ENCODE data around the gene HSP90AB1. TPM values are rescaled to one million over a fixed set of nuclear protein-coding genes. Genes with fewer than 3 reads are reported as not detected.

HSP90AB1 gene
- total and polyA plus RNA-seq, 2 of the 8 experiments (the other 6 are each of a cell fraction or from before 2014, with no cell fraction given), result 1,564 to 2,297 TPM

DNA sequence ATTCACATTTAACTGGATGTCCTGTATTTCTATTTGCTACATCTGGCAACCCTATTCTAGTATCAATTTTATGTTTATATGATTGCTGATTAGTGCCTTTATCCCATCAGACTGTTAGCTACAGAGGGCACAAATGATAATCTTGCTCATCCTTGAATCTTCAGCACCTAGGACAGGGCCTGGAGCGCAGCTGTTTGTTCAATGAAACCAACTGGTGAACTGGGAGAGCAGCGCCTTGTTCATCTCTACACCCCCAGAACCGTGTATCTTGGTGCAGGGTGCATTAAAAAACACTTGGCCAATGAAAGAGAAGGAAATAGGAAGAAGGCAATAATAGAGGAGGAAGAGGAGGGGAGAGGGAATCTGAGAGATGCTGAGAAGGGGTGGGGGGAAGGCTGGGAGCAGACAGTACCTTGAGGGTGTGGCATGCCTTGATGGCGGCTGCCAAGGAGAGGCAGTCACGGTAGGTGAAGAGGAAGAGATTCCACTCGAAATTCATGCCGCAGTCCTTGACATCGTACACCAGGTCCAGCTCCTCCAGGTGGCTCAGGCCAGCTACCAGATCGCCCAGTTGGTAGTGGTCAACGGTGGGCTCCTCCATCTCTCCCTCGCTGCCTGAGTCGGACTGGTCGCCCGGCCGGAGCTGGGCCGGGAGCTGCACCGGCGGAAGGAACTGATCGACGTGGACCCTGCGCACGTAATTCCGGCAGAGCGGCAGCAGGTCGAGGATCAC is 38.8 kb downstream of the HSP90AB1 start:
- CTCF ChIA-PET (ENCODE audit: partially characterized antibody), result interaction anchor here (1.0 to 4.7 kb wide), 8 partner anchors 10 to 57 kb away, joined by 3 to 29 read pairs (median 5); partner anchors contain the start of gene SPATS1
- Histone ChIP-seq H3K23me2 (ENCODE audit: low read depth, low read length) (no peaks in the 10 kb centered on the region), H2AFZ (ENCODE audit: low read length) (no peak overlapping the region), H2BK120ac (replicated peaks; ENCODE audit: low read depth, low read length) (no peak overlapping the region), H3K4me2 (ENCODE audit: insufficient read depth in 1 of 2, low read depth in 2 of 2, low read length in 2 of 2) (no peak overlapping the region), H4K20me1 (replicated peaks in 1 of 2; ENCODE audit: control insufficient read depth in 1 of 2, insufficient read depth in 2 of 2, low read length in 2 of 2) (no peaks in the 10 kb centered on the region), H3K27me3 (replicated peaks in 1 of 4; ENCODE audit: control insufficient read depth in 3 of 4, extremely low read depth in 1 of 4, insufficient read depth in 3 of 4, low read length in 3 of 4) (peaks cover 0 to 4% (median 1%) of the 10 kb centered on the region in 4 experiments; a peak in 3 of 7 replicates), H3K4ac (replicated peaks; ENCODE audit: insufficient read length, low read depth, low read length) (no peak overlapping the region), H3K56ac (replicated peaks; ENCODE audit: insufficient read length, low read depth, low read length) (no peak overlapping the region), H3K18ac (ENCODE audit: extremely low read depth, low read length) (no peak overlapping the region), H3K4me3 (ENCODE audit: extremely low read depth in 1 of 4, insufficient read depth in 2 of 4, low read depth in 3 of 4, low read length in 4 of 4) (no peak overlapping the region), H2BK15ac (ENCODE audit: low read length) (no peak overlapping the region), H3K36me3 (ENCODE audit: control insufficient read depth in 2 of 4, insufficient read depth in 4 of 4, low read length in 3 of 4) (no peaks in the 10 kb centered on the region), H3K27ac (ENCODE audit: low read depth, low read length) (no peak overlapping the region), H2BK20ac (ENCODE audit: low read length) (no peak overlapping the region), H2BK12ac (ENCODE audit: low read depth, low read length) (no peak overlapping the region), H3K4me1 (replicated peaks in 1 of 4; ENCODE audit: control insufficient read depth in 3 of 4, insufficient read depth in 4 of 4, low read length in 3 of 4) (no peaks in the 10 kb centered on the region), H3K14ac (ENCODE audit: insufficient read length) (no peak overlapping the region), H4K8ac (ENCODE audit: extremely low read depth, insufficient read depth, low read length) (no peak overlapping the region), H3K9me3 (ENCODE audit: insufficient read depth in 2 of 2, low read depth in 1 of 2, low read length in 1 of 2) (no peaks in the 10 kb centered on the region), H4K91ac (replicated peaks; ENCODE audit: insufficient read length, low read length) (no peak overlapping the region), H4K5ac (ENCODE audit: insufficient read length, low read depth, low read length) (no peak overlapping the region), H2BK5ac (ENCODE audit: low read depth, low read length) (no peak overlapping the region), H2AK5ac (ENCODE audit: low read depth, low read length) (no peak overlapping the region), H3K9ac (replicated peaks in 1 of 4; ENCODE audit: extremely low read depth in 1 of 4, low read depth in 3 of 4, low read length in 3 of 4) (no peak overlapping the region), H3K23ac (ENCODE audit: insufficient read length) (no peak overlapping the region), H3K79me2 (ENCODE audit: control insufficient read depth in 1 of 2, insufficient read depth in 2 of 2, low read length in 2 of 2) (no peaks in the 10 kb centered on the region), H3K79me1 (ENCODE audit: low read depth, low read length) (no peaks in the 10 kb centered on the region)
- FAIRE-seq (no peak), DNase-seq (ENCODE audit: low read depth in 1 of 2, low spot score in 2 of 2) (peak in 1 of 2 experiments; percentile 65)
- POLR2A ChIA-PET (ENCODE audit: partially characterized antibody), result interaction anchor here (0.5 to 5.1 kb wide), 8 partner anchors 11 to 80 kb away, joined by 3 to 48 read pairs (median 4); partner anchors contain the start of gene AARS2
- WGBS, 2 experiments (ENCODE audit: extremely low coverage in 1 of 2, insufficient coverage in 1 of 2, insufficient read length in 1 of 2, insufficient replicate concordance in 2 of 2, low coverage in 1 of 2, low lambda C conversion rate in 2 of 2, missing lambda C conversion rate in 1 of 2), result 83% methylated on average over 25 of the region's 25 CpGs; no CpG with 5 or more reads in 1 of the 2 experiments
- TF ChIP-seq POLR2AphosphoS5 (IDR thresholded peaks at IDR 0.05; ENCODE audit: low read depth, low read length) (no peak), SP1 (IDR thresholded peaks at IDR 0.05; ENCODE audit: low read depth, low read length) (no peak), POLR2A (IDR thresholded peaks at IDR 0.05; ENCODE audit: control extremely low read depth in 1 of 2, low read depth in 2 of 2, low read length in 2 of 2) (no peak), KDM5A (IDR thresholded peaks at IDR 0.05; ENCODE audit: low read length) (no peak), SIN3A (conservative IDR thresholded peaks at IDR 0.05 in 1 of 2, IDR thresholded peaks at IDR 0.05 in 1 of 2; ENCODE audit: low read depth in 1 of 2, low read length in 2 of 2) (peak; percentile 96 to 97), RBBP5 (IDR thresholded peaks at IDR 0.05; ENCODE audit: borderline replicate concordance, low read depth, low read length) (no peak), GABPA (IDR thresholded peaks at IDR 0.05; ENCODE audit: borderline replicate concordance, insufficient read depth, low read length) (no peak), NRF1 (IDR thresholded peaks at IDR 0.05; ENCODE audit: low read depth, low read length) (no peak), MAFK (IDR thresholded peaks at IDR 0.05; ENCODE audit: low read depth, low read length) (no peak), TCF12 (IDR thresholded peaks at IDR 0.05; ENCODE audit: low read depth, low read length) (0 out of 2 replicates have a peak, but pooled peaks have one; percentile 32), CBX5 (IDR thresholded peaks at IDR 0.05; ENCODE audit: low read depth, low read length) (no peak), JUN (IDR thresholded peaks at IDR 0.05; ENCODE audit: low read depth, low read length) (no peak), RAD21 (IDR thresholded peaks at IDR 0.05 in 1 of 2, conservative IDR thresholded peaks at IDR 0.05 in 1 of 2; ENCODE audit: low read depth in 2 of 2, low read length in 2 of 2) (no peak)
